ENCODE results near the gene GPRIN2.
"Not testable (repeated sequence)": the region's sequence is repeated elsewhere in the genome, so short reads cannot be mapped to it uniquely, and the experiment has no call there.

The GPRIN2 gene

DNA sequence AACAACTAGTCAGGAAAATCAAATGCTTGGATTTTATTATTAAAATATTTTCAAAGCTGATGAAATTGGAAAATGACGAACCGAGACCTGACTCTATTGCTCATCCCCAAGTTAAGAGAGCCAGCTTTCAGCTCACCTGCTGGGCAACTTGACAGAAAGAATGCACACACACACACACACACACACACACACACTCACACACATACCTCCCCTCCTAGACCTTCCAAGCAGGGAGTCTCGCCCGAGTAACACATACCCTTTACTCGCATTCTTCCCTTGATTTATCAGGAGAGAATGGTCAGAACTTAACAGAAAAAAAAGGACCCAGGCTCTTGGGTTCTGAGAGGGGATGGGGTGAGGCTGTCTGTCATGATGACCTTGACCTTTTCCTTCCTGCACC lies 19.1 kb downstream of the GPRIN2 start:
- DNase-seq (ENCODE audit: low spot score), result no peak
- FAIRE-seq, result no peak

DNA sequence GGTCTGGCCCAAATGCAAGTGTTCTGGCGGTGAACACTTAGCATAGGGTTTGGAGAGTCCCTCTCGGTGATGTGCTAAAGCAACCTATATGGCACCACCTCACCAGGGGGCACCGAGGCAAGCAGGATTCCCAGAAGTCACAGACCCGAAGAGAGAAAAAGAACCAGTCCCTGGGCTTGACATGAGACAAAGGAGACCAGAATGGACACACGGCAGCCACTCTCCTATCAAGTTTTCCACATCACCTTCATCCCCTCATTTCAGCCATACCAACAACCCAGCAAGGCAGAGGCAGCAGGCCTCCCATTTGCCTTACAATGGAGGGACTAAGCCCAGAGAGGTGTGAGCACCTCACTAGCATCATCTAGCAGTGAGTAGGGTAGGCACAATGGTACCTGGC lies 19.7 kb downstream of the GPRIN2 start:
- FAIRE-seq (no peak), DNase-seq (ENCODE audit: low spot score) (no peak)

GRCh38 chr10:46536171-46536570 lies 20.3 kb downstream of the GPRIN2 start:
- no peak for FAIRE-seq

GRCh38 chr10:46534828-46535524 lies 21.5 kb downstream of the GPRIN2 start:
- no peak for FAIRE-seq
- no peak for DNase-seq (ENCODE audit: low spot score)

More at GRCh38 chr10:46536171-46536570, 20.3 kb downstream of the GPRIN2 start:
- DNase-seq (ENCODE audit: low spot score), result no peak

DNA sequence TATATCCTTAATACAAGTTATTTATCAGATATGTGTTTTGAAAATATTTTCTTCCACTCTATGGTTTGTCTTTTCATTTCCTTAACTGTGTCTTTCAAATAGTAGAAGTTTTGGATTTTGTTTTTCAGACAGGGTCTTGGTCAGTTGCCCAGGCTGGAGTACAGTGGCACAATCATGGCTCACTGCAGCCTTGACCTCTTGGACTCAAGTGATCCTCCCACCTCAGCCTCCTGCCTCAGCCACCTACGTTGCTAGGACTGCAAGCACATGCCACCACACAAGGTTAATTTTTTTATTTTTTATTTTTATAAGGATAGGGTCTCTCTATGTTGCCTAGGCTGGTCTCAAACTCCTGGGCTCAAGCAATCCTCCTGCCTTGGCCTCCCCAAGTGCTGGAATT lies 24.2 kb downstream of the GPRIN2 start:
- FAIRE-seq; DNase-seq (ENCODE audit: low spot score): not testable (repeated sequence)

DNA sequence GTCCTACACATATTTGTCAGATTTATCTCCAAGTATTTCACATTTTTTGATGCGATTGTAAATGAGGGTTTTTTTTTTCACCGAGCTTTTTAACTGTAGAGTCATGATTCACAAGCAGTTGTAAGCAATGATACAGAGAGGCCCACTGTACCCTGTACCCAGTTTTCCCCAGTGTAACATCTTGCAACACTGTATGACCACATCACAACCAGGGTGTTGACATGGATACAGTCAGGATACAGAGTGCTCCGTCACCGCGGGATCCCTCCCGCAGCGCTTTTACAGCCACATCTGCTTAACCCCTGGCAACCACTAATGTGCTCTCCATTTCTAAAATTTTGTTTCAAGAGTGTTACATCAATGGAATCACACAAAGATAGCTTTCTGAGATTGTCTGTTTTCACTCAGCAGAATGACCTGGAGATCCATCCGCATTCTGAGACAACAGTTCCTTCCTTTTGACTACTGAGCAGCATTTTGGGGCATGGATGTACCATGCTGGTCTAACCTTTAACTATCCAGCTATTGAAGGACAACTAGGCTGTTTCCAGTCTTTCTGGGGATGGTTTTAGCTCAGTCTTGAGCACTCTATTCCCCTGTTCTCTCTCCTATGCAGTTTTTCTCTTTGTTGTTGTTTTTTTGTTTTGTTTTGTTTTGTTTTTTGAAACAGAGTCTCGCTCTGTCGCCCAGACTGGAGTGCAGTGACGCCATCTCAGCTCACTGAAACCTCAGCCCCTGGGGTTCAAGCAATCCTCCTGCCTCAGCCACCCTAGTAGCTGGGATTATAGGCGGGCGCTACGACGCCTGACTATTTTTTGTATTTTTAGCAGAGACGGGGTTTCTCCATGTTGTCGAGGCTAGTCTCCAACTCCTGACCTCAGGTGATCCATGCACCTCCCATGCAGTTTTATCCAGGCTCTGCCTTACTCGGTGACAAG lies 25.9 kb downstream of the GPRIN2 start:
- FAIRE-seq, result no peak
- DNase-seq (ENCODE audit: low spot score), result no peak

GRCh38 chr10:46529742-46530141 lies 26.7 kb downstream of the GPRIN2 start:
- DNase-seq (ENCODE audit: low spot score); FAIRE-seq: not testable (repeated sequence)

DNA sequence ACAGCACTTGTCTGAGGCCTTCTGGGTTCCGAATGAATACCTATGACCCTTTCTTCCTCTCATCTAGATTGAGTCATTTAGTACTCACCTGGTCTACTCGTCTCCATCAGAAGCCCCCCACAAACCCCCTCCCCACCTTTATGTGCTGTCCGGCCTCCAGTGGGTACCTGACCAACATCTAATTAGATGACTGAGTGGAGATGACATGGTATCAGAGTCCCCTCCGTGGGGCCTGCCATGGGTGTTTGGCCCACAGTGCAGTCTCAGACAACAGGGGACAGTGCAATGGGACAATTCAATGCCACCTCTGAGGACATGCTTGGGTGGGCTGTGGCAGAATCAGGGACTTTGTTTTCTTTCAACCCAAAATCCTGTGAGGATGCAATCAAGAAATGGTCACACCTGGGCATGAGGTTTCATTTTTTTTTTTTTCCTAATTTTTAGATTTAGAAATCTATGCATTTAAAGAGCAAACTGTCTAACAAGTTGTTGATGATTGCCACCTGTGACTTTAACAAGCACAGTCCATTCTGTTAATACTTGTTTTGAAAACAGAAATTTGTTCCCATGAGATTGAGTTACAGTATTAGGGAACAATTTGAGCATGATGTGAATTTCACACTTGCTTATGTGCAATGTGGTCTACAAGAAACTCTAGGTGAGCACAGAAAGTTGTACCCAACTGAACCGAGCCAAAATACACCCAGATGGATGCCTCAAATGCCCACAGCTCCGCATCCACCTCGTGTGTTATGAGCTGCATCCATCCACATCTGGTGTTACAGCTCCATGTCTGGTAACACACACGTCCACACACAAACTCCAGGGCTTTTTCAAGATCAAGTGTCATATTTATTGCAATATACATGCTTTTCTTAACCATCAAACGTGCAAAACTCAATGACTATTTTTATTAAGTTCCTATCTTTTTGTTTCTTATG lies 27.5 kb downstream of the GPRIN2 start:
- FAIRE-seq (no peak), DNase-seq (ENCODE audit: low spot score) (no peak)

DNA sequence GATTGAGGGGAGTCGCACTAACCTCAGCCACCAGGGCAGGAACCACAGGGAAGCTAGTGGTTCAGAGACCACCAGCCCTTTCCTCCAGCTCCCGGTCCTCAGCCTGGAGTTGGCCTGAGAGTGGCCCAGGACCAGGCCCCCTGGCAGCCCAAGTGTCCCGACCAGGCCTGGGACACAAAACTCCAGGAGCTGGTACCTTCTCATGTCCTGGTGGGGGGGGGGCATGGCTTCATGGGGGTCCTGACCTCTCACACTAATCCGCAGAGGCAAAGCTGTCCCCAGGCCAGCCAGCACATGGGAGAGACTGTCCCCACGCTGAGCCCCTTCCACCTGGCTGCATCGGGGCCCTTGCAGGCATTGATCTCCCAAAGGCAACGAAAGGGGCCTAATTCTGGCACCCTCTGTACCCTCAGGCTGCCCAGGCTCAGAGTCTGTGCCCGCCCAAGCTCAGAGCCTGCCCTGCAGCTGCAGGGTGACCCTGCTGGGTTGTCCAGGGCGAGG lies 28.2 kb downstream of the GPRIN2 start:
- FAIRE-seq, result no peak
- DNase-seq (ENCODE audit: low spot score), result no peak

- DNase-seq (ENCODE audit: low spot score) (no peak), FAIRE-seq (no peak)
These were observed 29.1 kb downstream of the GPRIN2 start for GRCh38 chr10:46527241-46527811.

DNA sequence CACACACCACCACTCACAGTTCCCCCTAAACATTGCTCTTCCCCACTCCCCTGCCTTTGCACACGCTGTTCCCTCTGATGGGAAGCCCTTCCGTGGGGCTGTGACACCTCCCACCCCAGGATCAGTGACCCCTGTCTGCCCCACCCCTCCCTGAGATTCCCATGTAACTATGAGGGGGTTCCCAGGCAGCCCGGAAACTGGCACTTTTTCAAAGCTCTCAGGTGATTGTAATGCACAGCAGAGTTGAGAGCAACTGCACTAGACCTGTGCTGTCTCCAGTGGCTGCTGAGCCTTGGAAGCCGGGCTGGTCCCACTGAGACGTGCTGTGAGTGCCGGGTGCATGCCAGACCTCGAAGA lies 29.8 kb downstream of the GPRIN2 start:
- DNase-seq (ENCODE audit: low spot score), result peak; percentile 79
- no peak for FAIRE-seq

- DNase-seq (ENCODE audit: low spot score), result no peak
- no peak for FAIRE-seq
These were observed 30.4 kb downstream of the GPRIN2 start for GRCh38 chr10:46525824-46526681.

GRCh38 chr10:46525177-46525823 lies 31.2 kb downstream of the GPRIN2 start:
- FAIRE-seq, result peak; percentile 73

GRCh38 chr10:46524472-46525176 lies 31.8 kb downstream of the GPRIN2 start:
- no peak for FAIRE-seq
- peak; percentile 96 for DNase-seq (ENCODE audit: low spot score)

More at GRCh38 chr10:46525177-46525823, 31.2 kb downstream of the GPRIN2 start:
- DNase-seq (ENCODE audit: low spot score), result peak; percentile 99

DNA sequence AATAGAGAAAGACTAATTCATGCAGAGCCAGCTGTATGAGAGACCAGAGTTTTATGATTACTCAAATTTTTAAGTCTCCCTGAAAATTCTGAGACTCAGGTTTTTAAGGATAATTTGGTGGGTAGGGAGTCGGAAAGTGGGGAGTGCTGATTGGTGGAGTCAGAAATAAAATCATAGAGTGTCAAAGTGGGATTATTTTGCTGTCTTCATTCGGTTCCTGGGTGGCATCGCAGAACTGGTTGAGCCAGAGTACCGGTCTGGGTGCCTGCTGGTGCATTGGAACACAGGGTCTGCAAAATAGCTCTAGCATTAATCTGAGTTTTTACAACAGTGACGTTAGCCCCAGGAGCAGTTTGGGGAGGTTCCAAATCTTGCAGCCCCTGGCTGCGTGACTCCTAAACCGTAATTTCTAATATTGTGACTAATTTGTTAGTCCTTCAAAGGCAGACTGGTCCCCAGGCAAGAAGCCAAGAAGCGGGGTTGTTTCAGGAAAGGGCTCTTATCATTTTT lies 32.4 kb downstream of the GPRIN2 start:
- peak; percentile 87 for FAIRE-seq
- peak; percentile 98 for DNase-seq (ENCODE audit: low spot score)

- FAIRE-seq (no peak), DNase-seq (ENCODE audit: low spot score) (peak; percentile 72)
These were observed 33.1 kb downstream of the GPRIN2 start for GRCh38 chr10:46523119-46523961.

- DNase-seq (ENCODE audit: low spot score) (no peak), FAIRE-seq (no peak)
These were observed 34.0 kb downstream of the GPRIN2 start for GRCh38 chr10:46522295-46523118.
